Measurements from ENCODE around the gene SMARCAL1.

Gene SMARCAL1

DNA sequence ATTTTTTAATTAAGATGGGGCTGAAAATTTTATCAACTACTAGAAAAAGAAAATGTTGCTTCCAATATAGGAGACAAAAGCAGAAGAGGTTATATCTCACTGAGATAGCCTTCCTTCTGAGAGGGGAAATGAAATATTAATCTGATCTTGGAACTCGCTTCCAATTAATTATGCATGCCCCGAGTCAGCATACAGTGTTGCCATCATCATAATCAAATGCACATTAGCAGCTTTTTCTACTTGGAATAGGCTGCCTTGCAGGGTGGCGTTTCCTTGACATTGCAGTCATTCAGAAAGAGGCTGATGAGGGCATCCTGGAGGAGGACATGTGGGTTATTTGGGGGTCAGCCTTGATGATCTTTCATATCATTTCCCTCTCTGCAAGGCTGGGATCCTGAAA is 67.9 kb downstream of the SMARCAL1 start:
- H3K27ac ChIP-seq = no peak overlapping the region
- peaks cover 8% of the 10 kb centered on the region; the same call in 1 of the 2 replicates for H3K36me3 ChIP-seq (ENCODE audit: insufficient read depth, low read length)
- no peak overlapping the region for H3K4me3 ChIP-seq
- no peak for TF ChIP-seq POLR2AphosphoS5 (IDR thresholded peaks at IDR 0.05; ENCODE audit: borderline replicate concordance, low read depth, low read length)
- no peak for TF ChIP-seq EZH2 (IDR thresholded peaks at IDR 0.05)
- no peak for TF ChIP-seq FOXP2 (optimal IDR thresholded peaks at IDR 0.05; ENCODE audit: control extremely low read depth, extremely low read length, insufficient read depth)
- H3K9ac ChIP-seq (ENCODE audit: insufficient read length) = no peak overlapping the region
- no peaks in the 10 kb centered on the region for H3K9me3 ChIP-seq (ENCODE audit: low read depth, low read length)
- no peak for DNase-seq (ENCODE audit: low read depth, low spot score)

DNA sequence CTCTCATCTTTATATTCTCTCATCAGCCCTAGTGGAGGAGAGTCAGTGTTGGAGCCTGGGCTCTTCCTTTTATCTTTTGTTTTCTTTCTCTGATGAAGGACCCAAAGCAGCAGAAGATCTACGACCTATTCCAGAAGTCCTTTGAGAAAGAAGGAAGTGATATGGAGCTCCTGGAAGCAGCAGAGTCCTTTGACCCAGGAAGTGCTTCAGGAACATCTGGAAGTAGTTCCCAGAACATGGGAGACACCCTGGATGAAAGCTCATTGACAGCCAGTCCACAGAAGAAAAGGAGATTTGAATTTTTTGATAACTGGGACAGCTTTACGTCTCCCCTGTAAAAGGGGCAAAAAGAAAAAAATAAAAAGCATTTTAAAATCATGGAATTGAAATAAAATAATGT is 70.4 kb downstream of the SMARCAL1 start:
- no peak overlapping the region for H3K27ac ChIP-seq
- no peak for DNase-seq (ENCODE audit: low read depth, low spot score)
- no peaks in the 10 kb centered on the region for H3K9me3 ChIP-seq (ENCODE audit: low read depth, low read length)
- H3K36me3 ChIP-seq (ENCODE audit: insufficient read depth, low read length) = peaks cover 8% of the 10 kb centered on the region; the same call in 1 of the 2 replicates
- H3K4me3 ChIP-seq = no peak overlapping the region
- TF ChIP-seq EZH2 (IDR thresholded peaks at IDR 0.05) (no peak), POLR2AphosphoS5 (IDR thresholded peaks at IDR 0.05; ENCODE audit: borderline replicate concordance, low read depth, low read length) (no peak), FOXP2 (optimal IDR thresholded peaks at IDR 0.05; ENCODE audit: control extremely low read depth, extremely low read length, insufficient read depth) (no peak)
- H3K9ac ChIP-seq (ENCODE audit: insufficient read length) = no peak overlapping the region

DNA sequence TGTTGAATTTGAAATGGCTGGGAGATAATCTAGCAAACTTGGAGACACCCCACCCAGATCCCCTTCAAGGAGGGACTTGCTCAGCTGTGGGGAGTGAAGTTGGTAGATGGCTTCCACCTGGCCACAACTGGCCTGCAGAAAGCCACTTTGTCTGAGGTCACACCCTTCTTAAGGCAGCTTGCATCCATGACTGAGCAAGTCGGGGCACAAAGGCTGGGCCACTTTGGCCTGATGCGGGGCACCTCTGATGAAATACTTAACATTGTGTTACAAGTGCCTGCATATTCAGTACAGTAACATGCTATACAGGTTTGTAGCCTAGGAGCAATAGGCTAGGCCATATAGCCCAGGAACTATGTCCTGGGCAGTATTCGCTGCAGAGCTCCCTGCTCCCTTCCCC is 73.0 kb downstream of the SMARCAL1 start:
- no peak overlapping the region for H3K4me3 ChIP-seq
- H3K27ac ChIP-seq = no peak overlapping the region
- DNase-seq (ENCODE audit: low read depth, low spot score) = no peak
- peaks cover 8% of the 10 kb centered on the region; the same call in 1 of the 2 replicates for H3K36me3 ChIP-seq (ENCODE audit: insufficient read depth, low read length)
- no peak overlapping the region for H3K9ac ChIP-seq (ENCODE audit: insufficient read length)
- TF ChIP-seq FOXP2 (optimal IDR thresholded peaks at IDR 0.05; ENCODE audit: control extremely low read depth, extremely low read length, insufficient read depth) (no peak), POLR2AphosphoS5 (IDR thresholded peaks at IDR 0.05; ENCODE audit: borderline replicate concordance, low read depth, low read length) (no peak), EZH2 (IDR thresholded peaks at IDR 0.05) (no peak)
- no peaks in the 10 kb centered on the region for H3K9me3 ChIP-seq (ENCODE audit: low read depth, low read length)

DNA sequence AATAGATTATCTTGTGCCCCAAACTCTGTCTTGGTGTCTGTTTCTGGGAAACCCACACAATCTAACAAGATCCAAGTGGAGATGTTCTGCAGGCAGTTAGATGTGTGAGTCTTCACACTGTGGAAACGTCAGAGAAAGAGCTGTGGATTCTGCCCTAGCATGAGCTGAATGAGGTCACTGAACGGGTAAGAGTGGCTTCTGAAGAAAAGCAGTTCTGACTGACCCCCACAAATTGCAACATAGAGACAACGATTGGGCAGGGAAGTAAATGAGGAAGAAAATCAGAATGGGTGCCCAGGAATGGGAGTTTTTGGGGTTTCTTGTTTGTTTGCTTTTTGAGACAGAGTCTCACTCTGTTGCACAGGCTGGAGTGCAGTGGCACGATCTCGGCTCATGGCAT is 73.5 kb downstream of the SMARCAL1 start:
- TF ChIP-seq POLR2AphosphoS5 (IDR thresholded peaks at IDR 0.05; ENCODE audit: borderline replicate concordance, low read depth, low read length) (no peak), FOXP2 (optimal IDR thresholded peaks at IDR 0.05; ENCODE audit: control extremely low read depth, extremely low read length, insufficient read depth) (no peak), EZH2 (IDR thresholded peaks at IDR 0.05) (no peak)
- no peak for DNase-seq (ENCODE audit: low read depth, low spot score)
- H3K4me3 ChIP-seq = no peak overlapping the region
- H3K9ac ChIP-seq (ENCODE audit: insufficient read length) = no peak overlapping the region
- H3K27ac ChIP-seq = no peak overlapping the region
- no peaks in the 10 kb centered on the region for H3K9me3 ChIP-seq (ENCODE audit: low read depth, low read length)
- H3K36me3 ChIP-seq (ENCODE audit: insufficient read depth, low read length) = peaks cover 8% of the 10 kb centered on the region; the same call in 1 of the 2 replicates

DNA sequence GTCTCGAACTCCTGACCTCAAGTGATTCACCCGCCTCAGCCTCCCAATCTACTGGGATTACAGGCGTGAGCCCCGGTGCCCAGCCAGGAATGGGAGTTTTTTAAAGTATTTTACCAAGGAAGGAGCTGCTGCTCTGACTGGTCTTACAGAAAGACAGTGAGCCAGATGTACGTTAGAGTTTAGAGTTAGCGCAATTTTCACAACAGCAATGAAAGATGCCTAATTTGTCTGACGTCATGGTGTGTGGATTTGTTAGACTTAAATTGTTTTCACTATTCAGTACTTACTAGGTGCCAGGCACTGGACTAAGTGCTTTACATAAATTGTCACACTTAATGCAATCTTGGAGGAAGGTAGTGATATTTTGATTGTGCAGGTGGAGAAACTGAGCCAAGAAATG is 74.0 kb downstream of the SMARCAL1 start:
- peaks cover 8% of the 10 kb centered on the region; the same call in 1 of the 2 replicates for H3K36me3 ChIP-seq (ENCODE audit: insufficient read depth, low read length)
- H3K27ac ChIP-seq = no peak overlapping the region
- H3K9me3 ChIP-seq (ENCODE audit: low read depth, low read length) = no peaks in the 10 kb centered on the region
- no peak for DNase-seq (ENCODE audit: low read depth, low spot score)
- no peak for TF ChIP-seq EZH2 (IDR thresholded peaks at IDR 0.05)
- no peak for TF ChIP-seq FOXP2 (optimal IDR thresholded peaks at IDR 0.05; ENCODE audit: control extremely low read depth, extremely low read length, insufficient read depth)
- no peak for TF ChIP-seq POLR2AphosphoS5 (IDR thresholded peaks at IDR 0.05; ENCODE audit: borderline replicate concordance, low read depth, low read length)
- H3K4me3 ChIP-seq = no peak overlapping the region
- H3K9ac ChIP-seq (ENCODE audit: insufficient read length) = no peak overlapping the region

DNA sequence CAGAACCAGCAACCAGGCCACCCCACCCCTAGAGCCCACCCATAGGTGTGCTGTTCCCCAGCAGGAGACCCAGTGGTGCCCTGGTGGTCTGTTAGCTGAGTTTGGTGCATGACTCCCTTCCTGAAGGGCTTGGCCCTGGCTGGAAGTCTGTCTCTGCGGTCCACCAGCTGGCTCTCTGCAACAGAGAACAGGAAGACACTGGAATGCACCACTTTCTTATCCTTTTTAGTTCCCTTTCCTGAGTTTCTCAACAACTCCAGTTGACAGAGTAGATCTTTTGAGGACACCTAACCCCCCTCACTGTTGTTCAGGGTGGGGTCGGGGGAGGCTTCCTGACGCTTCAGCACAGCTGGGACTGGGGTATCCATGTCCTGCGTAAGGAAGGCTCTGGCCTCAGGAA is 74.4 kb downstream of the SMARCAL1 start:
- H3K4me3 ChIP-seq = no peak overlapping the region
- no peak overlapping the region for H3K9ac ChIP-seq (ENCODE audit: insufficient read length)
- H3K36me3 ChIP-seq (ENCODE audit: insufficient read depth, low read length) = peaks cover 8% of the 10 kb centered on the region; the same call in 1 of the 2 replicates
- H3K27ac ChIP-seq = no peak overlapping the region
- TF ChIP-seq FOXP2 (optimal IDR thresholded peaks at IDR 0.05; ENCODE audit: control extremely low read depth, extremely low read length, insufficient read depth) = no peak
- no peak for TF ChIP-seq POLR2AphosphoS5 (IDR thresholded peaks at IDR 0.05; ENCODE audit: borderline replicate concordance, low read depth, low read length)
- no peak for TF ChIP-seq EZH2 (IDR thresholded peaks at IDR 0.05)
- no peaks in the 10 kb centered on the region for H3K9me3 ChIP-seq (ENCODE audit: low read depth, low read length)
- no peak for DNase-seq (ENCODE audit: low read depth, low spot score)

DNA sequence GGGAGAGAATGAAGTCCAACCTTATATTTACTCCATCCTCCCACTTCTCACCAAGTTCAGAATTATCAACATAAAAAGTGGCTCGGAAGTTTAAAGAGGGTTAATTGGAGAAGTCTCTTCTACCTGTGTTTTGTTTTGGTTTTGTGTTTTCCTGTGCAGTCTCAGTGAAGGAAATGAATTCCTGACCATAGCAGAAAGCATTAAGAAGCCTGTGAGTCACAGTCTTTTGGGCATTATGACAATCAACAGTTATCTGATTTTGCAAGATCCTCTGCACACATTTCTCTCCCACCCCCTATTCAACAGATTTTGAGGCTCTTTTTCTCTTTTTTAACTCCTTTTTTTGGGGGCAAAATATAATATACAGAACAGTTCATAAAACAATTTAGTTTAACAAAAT is 77.8 kb downstream of the SMARCAL1 start:
- Histone ChIP-seq H3K27ac (no peak overlapping the region), H3K9me3 (ENCODE audit: low read depth, low read length) (no peaks in the 10 kb centered on the region), H3K9ac (ENCODE audit: insufficient read length) (no peak overlapping the region), H3K36me3 (ENCODE audit: insufficient read depth, low read length) (no peaks in the 10 kb centered on the region), H3K4me3 (no peak overlapping the region)
- TF ChIP-seq EZH2 (IDR thresholded peaks at IDR 0.05) = no peak
- TF ChIP-seq POLR2AphosphoS5 (IDR thresholded peaks at IDR 0.05; ENCODE audit: borderline replicate concordance, low read depth, low read length) = no peak
- TF ChIP-seq FOXP2 (optimal IDR thresholded peaks at IDR 0.05; ENCODE audit: control extremely low read depth, extremely low read length, insufficient read depth) = no peak
- no peak for DNase-seq (ENCODE audit: low read depth, low spot score)

DNA sequence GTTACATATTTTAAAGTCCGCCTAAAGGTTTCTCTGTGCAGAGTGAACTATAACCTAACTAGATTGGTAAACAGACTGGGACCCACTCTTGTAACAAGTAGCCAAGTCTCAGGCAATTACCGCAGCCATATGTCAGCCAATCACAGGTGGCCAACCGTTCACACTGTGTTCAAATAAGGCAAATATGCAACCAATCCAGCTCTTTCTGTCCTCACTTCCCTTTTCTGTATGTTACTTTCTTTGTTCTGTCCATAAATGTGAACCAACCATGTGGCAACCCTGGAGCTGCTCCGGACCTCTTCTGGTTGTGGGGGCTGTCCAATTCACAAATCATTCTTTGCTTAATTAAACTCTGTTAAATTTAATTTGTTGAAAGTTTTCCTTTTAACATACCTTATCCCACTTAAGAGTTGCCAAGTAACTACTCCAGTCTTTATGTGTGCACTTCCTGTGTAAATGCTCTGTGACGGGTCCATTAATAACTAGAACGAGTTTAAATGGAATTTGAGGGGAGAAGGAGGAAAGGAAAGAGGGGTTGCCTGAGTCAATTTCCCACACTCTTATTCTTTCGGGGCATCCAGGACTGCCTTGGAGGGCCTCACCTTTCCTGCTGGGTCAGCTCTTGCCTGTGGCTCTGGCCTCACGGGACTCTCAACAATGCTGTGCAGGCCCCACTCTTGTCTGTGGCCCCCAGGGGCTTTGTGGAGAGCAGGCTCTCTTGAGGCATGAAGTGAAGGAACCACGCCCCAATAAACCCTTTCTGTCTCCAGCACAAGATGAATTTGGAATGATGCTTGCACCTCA is 79.7 kb downstream of the SMARCAL1 start:
- H3K4me3 ChIP-seq = peak overlapping the region; percentile 50
- DNase-seq (ENCODE audit: low read depth, low spot score) = peak; percentile 60
- TF ChIP-seq EZH2 (IDR thresholded peaks at IDR 0.05) (no peak), FOXP2 (optimal IDR thresholded peaks at IDR 0.05; ENCODE audit: control extremely low read depth, extremely low read length, insufficient read depth) (no peak), POLR2AphosphoS5 (IDR thresholded peaks at IDR 0.05; ENCODE audit: borderline replicate concordance, low read depth, low read length) (peak; percentile 62; the same call in 1 of the 2 replicates)
- no peaks in the 10 kb centered on the region for H3K9me3 ChIP-seq (ENCODE audit: low read depth, low read length)
- H3K36me3 ChIP-seq (ENCODE audit: insufficient read depth, low read length) = no peaks in the 10 kb centered on the region
- peak overlapping the region; percentile 15 for H3K9ac ChIP-seq (ENCODE audit: insufficient read length)
- peak overlapping the region; percentile 61; the same call in 1 of the 2 replicates for H3K27ac ChIP-seq
